ENCODE measurements around the gene TADA3. TPM values are rescaled to one million over a fixed set of nuclear protein-coding genes. Genes with fewer than 3 reads are reported as not detected.

TADA3 gene
- total RNA-seq, 1 donor = 92.4 TPM

DNA sequence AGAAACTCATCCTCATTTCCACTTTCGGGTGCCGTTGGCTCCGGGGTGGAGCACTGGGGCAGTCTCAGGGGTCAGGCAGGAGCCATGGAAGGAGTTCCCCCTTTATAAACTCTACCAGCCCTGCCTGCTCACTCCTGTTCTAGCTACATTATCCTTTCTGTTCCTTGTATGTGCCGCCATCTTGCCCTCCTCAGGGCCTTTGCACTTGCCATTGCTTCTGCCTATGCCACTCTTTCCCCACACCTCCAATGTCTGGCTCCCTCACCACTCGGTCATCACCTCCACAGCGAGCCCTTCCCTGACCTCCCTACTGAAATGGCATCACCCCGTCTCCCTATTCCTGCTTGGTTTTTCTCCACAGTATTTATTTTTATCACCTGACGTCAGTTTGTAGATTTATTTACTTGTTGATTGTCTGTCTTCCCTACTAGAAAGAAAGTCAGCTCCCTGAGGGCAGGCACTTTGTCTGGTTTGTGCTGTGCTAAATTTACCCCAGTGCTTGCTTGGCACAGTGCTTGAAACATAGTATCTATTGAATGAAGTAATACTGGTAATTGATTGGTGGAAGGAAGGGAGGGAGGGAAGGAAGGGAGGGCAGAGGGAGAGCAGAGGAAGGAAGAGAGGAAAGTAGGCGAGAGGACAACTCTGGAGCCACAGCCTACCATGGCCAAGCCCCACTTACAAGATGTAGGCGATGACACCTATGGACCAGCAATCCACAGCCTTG is 31.3 kb downstream of the TADA3 start:
- TF ChIP-seq, protein P1, sequence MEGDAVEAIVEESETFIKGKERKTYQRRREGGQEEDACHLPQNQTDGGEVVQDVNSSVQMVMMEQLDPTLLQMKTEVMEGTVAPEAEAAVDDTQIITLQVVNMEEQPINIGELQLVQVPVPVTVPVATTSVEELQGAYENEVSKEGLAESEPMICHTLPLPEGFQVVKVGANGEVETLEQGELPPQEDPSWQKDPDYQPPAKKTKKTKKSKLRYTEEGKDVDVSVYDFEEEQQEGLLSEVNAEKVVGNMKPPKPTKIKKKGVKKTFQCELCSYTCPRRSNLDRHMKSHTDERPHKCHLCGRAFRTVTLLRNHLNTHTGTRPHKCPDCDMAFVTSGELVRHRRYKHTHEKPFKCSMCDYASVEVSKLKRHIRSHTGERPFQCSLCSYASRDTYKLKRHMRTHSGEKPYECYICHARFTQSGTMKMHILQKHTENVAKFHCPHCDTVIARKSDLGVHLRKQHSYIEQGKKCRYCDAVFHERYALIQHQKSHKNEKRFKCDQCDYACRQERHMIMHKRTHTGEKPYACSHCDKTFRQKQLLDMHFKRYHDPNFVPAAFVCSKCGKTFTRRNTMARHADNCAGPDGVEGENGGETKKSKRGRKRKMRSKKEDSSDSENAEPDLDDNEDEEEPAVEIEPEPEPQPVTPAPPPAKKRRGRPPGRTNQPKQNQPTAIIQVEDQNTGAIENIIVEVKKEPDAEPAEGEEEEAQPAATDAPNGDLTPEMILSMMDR (IDR thresholded peaks at IDR 0.05; ENCODE audit: insufficient read depth, low read depth, low read length) = no peak
- DNase-seq (ENCODE audit: low read depth) = no peak
- H3K4me3 ChIP-seq (ENCODE audit: low read depth, low read length) = no peak overlapping the region

DNA sequence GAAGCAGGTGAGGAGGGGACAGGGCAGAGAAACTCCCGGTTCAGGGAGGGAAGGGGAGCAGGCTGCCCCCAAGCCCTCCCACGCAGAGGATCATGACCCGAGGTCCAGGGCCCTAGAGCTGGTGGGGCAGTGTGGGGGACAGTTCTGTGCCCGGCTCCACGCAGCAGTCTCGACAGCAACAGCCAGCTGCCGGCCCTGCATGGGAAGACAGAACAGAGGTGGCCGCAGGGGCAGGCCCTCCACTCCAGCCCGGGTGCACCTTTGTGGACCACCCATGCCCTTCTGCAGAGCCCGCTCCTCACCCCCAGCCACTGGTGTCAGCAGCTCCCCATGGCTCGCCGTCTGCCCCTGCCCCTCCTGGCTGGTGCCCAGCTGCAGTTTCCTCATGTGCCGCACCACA is 34.8 kb downstream of the TADA3 start:
- TF ChIP-seq, protein P1 (IDR thresholded peaks at IDR 0.05; ENCODE audit: insufficient read depth, low read depth, low read length) = no peak
- no peak overlapping the region for H3K4me3 ChIP-seq (ENCODE audit: low read depth, low read length)
- no peak for DNase-seq (ENCODE audit: low read depth)

DNA sequence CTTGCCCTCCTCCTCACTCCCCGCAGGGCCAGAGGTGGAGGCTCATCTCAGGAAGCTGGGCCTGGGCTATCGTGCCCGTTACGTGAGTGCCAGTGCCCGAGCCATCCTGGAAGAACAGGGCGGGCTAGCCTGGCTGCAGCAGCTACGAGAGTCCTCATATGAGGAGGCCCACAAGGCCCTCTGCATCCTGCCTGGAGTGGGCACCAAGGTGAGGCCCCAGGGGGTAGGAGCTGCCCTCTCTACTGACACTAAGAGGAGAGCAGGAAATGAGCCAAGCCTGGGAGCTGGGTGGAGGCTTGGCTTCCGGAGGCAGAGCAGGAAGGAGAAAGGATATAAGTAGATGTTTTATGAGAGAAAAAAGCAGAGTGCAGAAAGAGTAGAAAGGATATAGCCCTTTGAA is 37.6 kb downstream of the TADA3 start:
- H3K4me3 ChIP-seq (ENCODE audit: low read depth, low read length) = no peak overlapping the region
- TF ChIP-seq, protein P1 (IDR thresholded peaks at IDR 0.05; ENCODE audit: insufficient read depth, low read depth, low read length) = no peak
- DNase-seq (ENCODE audit: low read depth) = no peak

- DNase-seq (ENCODE audit: low read depth) = no peak
- TF ChIP-seq, protein P1 (IDR thresholded peaks at IDR 0.05; ENCODE audit: insufficient read depth, low read depth, low read length) = no peak
- peak overlapping the region; percentile 86 for H3K4me3 ChIP-seq (ENCODE audit: low read depth, low read length)
Observed at GRCh38 chr3:9750556-9751411, 41.5 kb downstream of the TADA3 start.

- peak within 1 kb of the TSS; percentile 86 for H3K4me3 ChIP-seq (ENCODE audit: low read depth, low read length)
- peak; percentile 99 for DNase-seq (ENCODE audit: low read depth)
- TF ChIP-seq, protein P1 (IDR thresholded peaks at IDR 0.05; ENCODE audit: insufficient read depth, low read depth, low read length) = no peak
Observed at GRCh38 chr3:9749645-9750555, 42.4 kb downstream of the TADA3 start, which contains the start of gene OGG1. Gene OGG1 (plus strand): TSS chr3:9749952. CDS start chr3:9750287, 335 bp downstream.

- TF ChIP-seq, protein P1 (IDR thresholded peaks at IDR 0.05; ENCODE audit: insufficient read depth, low read depth, low read length) = no peak
- peak overlapping the region; percentile 86 for H3K4me3 ChIP-seq (ENCODE audit: low read depth, low read length)
- no peak for DNase-seq (ENCODE audit: low read depth)
Observed at GRCh38 chr3:9749296-9749644, 43.0 kb downstream of the TADA3 start.

Data from fibroblast of villous mesenchyme (primary cell).